H1 (cell line): Measurements from ENCODE around the gene PARD6B. TPM values are rescaled to one million over a fixed set of nuclear protein-coding genes. Genes with fewer than 3 reads are reported as not detected.

Experiments used
- polyA plus RNA-seq, 7 experiments: library from polyadenylated mRNA; depleted of rRNA in 3 of 7; stranded (reverse) in 5 of 7; unstranded in 2 of 7; fragments of >200 nt in 5 of 7; fragments of 200-250 nt in 2 of 7; gene quantifications; 1 replicate in 5 of 7; 2 replicates in 1 of 7; 4 replicates in 1 of 7; pipeline versions ENCODE4 v1.2.1 to v1.2.3, GENCODE V29; 2011 to 2013; ENCODE audit warnings: missing spikeins in 2 of 7, mixed read lengths in 2 of 7
- total RNA-seq: library from RNA; stranded (reverse); fragmentation: NEBNext Ultra II Directional; extraction: Animal tissue kit (Norgen Biotek cat#: 25700); gene quantifications from 2 replicates; pipeline ENCODE4 v1.2.1, GENCODE V29; 2021

The PARD6B gene
- total and polyA plus RNA-seq, 2 of the 8 experiments (the other 6 are each of a cell fraction or from before 2014, with no cell fraction given): 5.2 to 34.1 TPM

Other genes starting within 250 kb of the PARD6B start
- gene PTPN1, start 221.2 kb upstream of the PARD6B start, total RNA-seq: 30.8 and 32.1 TPM in 2 replicates
- gene PTPN1, start 221.2 kb upstream of the PARD6B start, polyA plus RNA-seq (2011; rRNA removed): 18.4 and 18.6 TPM in 2 replicates
- gene RIPOR3, start 40.0 kb upstream of the PARD6B start, total RNA-seq: 4.5 and 4.7 TPM in 2 replicates
- 3.6 and 5.6 TPM in 2 replicates for gene RIPOR3, start 40.0 kb upstream of the PARD6B start, polyA plus RNA-seq (2011; rRNA removed)
- gene BCAS4, start 63.5 kb downstream of the PARD6B start, total RNA-seq: 21.2 and 21.4 TPM in 2 replicates
- gene BCAS4, start 63.5 kb downstream of the PARD6B start, polyA plus RNA-seq (2011; rRNA removed): 22.4 and 23.6 TPM in 2 replicates
- 123 and 129 TPM in 2 replicates for gene ADNP, start 199.9 kb downstream of the PARD6B start, total RNA-seq
- 21.1 and 31.6 TPM in 2 replicates for gene ADNP, start 199.9 kb downstream of the PARD6B start, polyA plus RNA-seq (2011; rRNA removed)
- gene DPM1, start 227.0 kb downstream of the PARD6B start, total RNA-seq: 57.0 and 61.1 TPM in 2 replicates
- 21.6 and 42.3 TPM in 2 replicates for gene DPM1, start 227.0 kb downstream of the PARD6B start, polyA plus RNA-seq (2011; rRNA removed)
- gene MOCS3, start 227.2 kb downstream of the PARD6B start, total RNA-seq: 6.1 and 6.3 TPM in 2 replicates
- 6.2 and 8.1 TPM in 2 replicates for gene MOCS3, start 227.2 kb downstream of the PARD6B start, polyA plus RNA-seq (2011; rRNA removed)